ENCODE data around the gene CCL24.
"Not testable (repeated sequence)": the region's sequence is repeated elsewhere in the genome, so short reads cannot be mapped to it uniquely, and the experiment has no call there.

The CCL24 gene

GRCh38 chr7:75780647-75781273, 32.8 kb downstream of the CCL24 start:
- DNase-seq (ENCODE audit: low spot score), result not testable (repeated sequence)

- not testable (repeated sequence) for DNase-seq (ENCODE audit: low spot score)
Measured at GRCh38 chr7:75779516-75779915, 34.1 kb downstream of the CCL24 start.

- DNase-seq (ENCODE audit: low spot score), result not testable (repeated sequence)
Measured at GRCh38 chr7:75779035-75779434, 34.6 kb downstream of the CCL24 start.

GRCh38 chr7:75776295-75776971, 37.2 kb downstream of the CCL24 start:
- DNase-seq (ENCODE audit: low spot score), result no peak

GRCh38 chr7:75773958-75774357, 39.6 kb downstream of the CCL24 start:
- DNase-seq (ENCODE audit: low spot score), result not testable (repeated sequence)

GRCh38 chr7:75772081-75773077, 41.2 kb downstream of the CCL24 start, which contains the start of gene CCL26:
TSS of gene CCL26 (minus strand) at chr7:75772211. CDS start at chr7:75772176, 35 bp downstream.
- DNase-seq (ENCODE audit: low spot score), result no peak

- DNase-seq (ENCODE audit: low spot score), result no peak
Measured at GRCh38 chr7:75771224-75771623, 42.4 kb downstream of the CCL24 start.

- DNase-seq (ENCODE audit: low spot score), result peak; percentile 63
Measured at GRCh38 chr7:75762350-75762917, 51.2 kb downstream of the CCL24 start.

- not testable (repeated sequence) for DNase-seq (ENCODE audit: low spot score)
Measured at GRCh38 chr7:75761801-75762200, 51.8 kb downstream of the CCL24 start.

All from HuH-7.5 (cell line).